Measurements from ENCODE around the gene CLASP1.

- TF ChIP-seq CTCF (IDR thresholded peaks at IDR 0.05; ENCODE audit: low read depth, low read length) (no peak), EZH2phosphoT487 (IDR thresholded peaks at IDR 0.05; ENCODE audit: low read depth) (no peak)
These were observed 259.1 kb downstream of the CLASP1 start for GRCh38 chr2:121390082-121390692.
